ENCODE measurements around the gene MYBPH.

Gene MYBPH

GRCh38 chr1:203178083-203178482, 2.5 kb upstream of the MYBPH start:
- FAIRE-seq = no peak

GRCh38 chr1:203177470-203178039, 1.9 kb upstream of the MYBPH start:
- no peak for FAIRE-seq

GRCh38 chr1:203177036-203177405, 1.4 kb upstream of the MYBPH start:
- no peak for FAIRE-seq

GRCh38 chr1:203176273-203177035, 828 bp upstream of the MYBPH start:
- FAIRE-seq = no peak

- FAIRE-seq = no peak
Observed at GRCh38 chr1:203175827-203176241, 208 bp upstream of the MYBPH start.

GRCh38 chr1:203174324-203174985, 1.2 kb downstream of the MYBPH start:
- FAIRE-seq = no peak

GRCh38 chr1:203173566-203173965, 2.1 kb downstream of the MYBPH start:
- no peak for FAIRE-seq

- FAIRE-seq = no peak
Observed at GRCh38 chr1:203173011-203173555, 2.5 kb downstream of the MYBPH start.

GRCh38 chr1:203172184-203173010, 3.2 kb downstream of the MYBPH start:
- FAIRE-seq = no peak

- FAIRE-seq = no peak
Observed at GRCh38 chr1:203171341-203172183, 4.1 kb downstream of the MYBPH start.

GRCh38 chr1:203170625-203171330, 4.8 kb downstream of the MYBPH start:
- no peak for FAIRE-seq

GRCh38 chr1:203169770-203170520, 5.7 kb downstream of the MYBPH start:
- no peak for FAIRE-seq

- FAIRE-seq = no peak
Observed at GRCh38 chr1:203168991-203169390, 6.6 kb downstream of the MYBPH start.

- no peak for FAIRE-seq
Observed at GRCh38 chr1:203168256-203168786, 7.3 kb downstream of the MYBPH start.

- FAIRE-seq = no peak
Observed at GRCh38 chr1:203167913-203168200, 7.8 kb downstream of the MYBPH start.

GRCh38 chr1:203167026-203167912, 8.4 kb downstream of the MYBPH start:
- FAIRE-seq = no peak

GRCh38 chr1:203166192-203166940, 9.3 kb downstream of the MYBPH start:
- FAIRE-seq = no peak

GRCh38 chr1:203165800-203166161, 9.8 kb downstream of the MYBPH start:
- no peak for FAIRE-seq

All from colon (tissue), 2 donors.